H1 (cell line): ENCODE measurements around the gene LIMK1.

Experiments
- EZH2 ChIP-seq: fragments of 200-600 bp; sonication (generic); IDR thresholded peaks from 2 replicates; pipeline ENCODE4 v1.7.1; 2012; ENCODE audit warnings: low read depth, mild to moderate bottlenecking, moderate library complexity, low read length, inconsistent platforms; ENCODE audit not compliant: severe bottlenecking
- SAP30 ChIP-seq: fragments of 300-600 bp; sonication (generic); IDR thresholded peaks from 2 replicates; pipeline ENCODE4 v1.7.1; 2012; ENCODE audit warnings: low read length, moderate library complexity, mild to moderate bottlenecking, inconsistent platforms; ENCODE audit not compliant: insufficient read depth, insufficient replicate concordance
- SP1 ChIP-seq: IDR thresholded peaks from 2 replicates; pipeline ENCODE4 v1.6.1; 2011; ENCODE audit warnings: low read depth, low read length
- YY1 ChIP-seq: IDR thresholded peaks from 2 replicates; pipeline ENCODE4 v1.6.1; 2011; ENCODE audit warnings: low read depth, mild to moderate bottlenecking, low read length

DNA sequence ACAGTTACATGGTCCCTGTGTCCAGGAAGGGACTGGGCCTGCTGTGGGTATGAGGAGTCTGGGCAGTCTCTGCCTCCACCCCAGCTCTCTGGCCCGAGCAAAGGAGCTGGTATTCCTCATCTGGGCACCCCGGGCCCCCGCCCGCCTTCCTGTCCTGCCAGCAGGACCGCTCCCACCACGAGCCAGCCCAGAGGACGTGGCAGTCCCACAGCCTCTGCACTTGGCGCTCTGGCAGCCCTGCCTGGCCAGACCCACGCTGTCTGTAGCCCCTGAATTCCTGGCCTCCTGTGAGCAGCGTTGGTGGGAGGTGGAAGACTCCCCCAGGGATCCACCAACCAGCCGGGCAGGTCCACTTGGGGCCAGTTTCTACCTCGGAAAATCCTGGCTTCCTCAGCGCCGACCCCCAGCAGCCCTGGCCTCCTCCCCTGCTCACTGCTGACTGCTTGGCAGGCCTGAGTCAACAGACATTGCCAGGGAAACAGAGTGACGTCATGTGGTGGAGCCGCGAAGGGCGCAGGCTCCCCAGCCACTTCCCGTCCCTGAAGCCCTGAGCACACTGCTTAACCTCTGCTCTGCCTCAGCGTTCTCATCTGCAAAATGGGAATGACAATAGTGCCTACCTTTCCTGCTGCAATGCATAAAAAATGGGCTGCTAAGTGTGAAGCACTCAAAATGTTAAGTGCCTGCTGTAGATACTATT lies 21.6 kb upstream of the LIMK1 start:
- TF ChIP-seq SAP30 (no peak), YY1 (no peak), SP1 (no peak), EZH2 (no peak)
